T follicular helper cell (primary cell): ENCODE results near the gene PTPN13.

Experiments
- DNase-seq: peaks from one replicate; pipeline ENCODE4 v3.0.0-alpha.2; 2020; ENCODE audit warnings: low read depth

The PTPN13 gene

GRCh38 chr4:86592553-86593249 is 1.4 kb upstream of the PTPN13 start:
- no peak for DNase-seq

- no peak for DNase-seq
Observed at GRCh38 chr4:86594559-86595425, 677 bp downstream of the PTPN13 start.

- DNase-seq, result no peak
Observed at GRCh38 chr4:86595426-86595805, 1.3 kb downstream of the PTPN13 start.

GRCh38 chr4:86596807-86597206 is 2.7 kb downstream of the PTPN13 start:
- DNase-seq, result no peak

GRCh38 chr4:86600007-86600653 is 6.0 kb downstream of the PTPN13 start:
- DNase-seq, result no peak

- no peak for DNase-seq
Observed at GRCh38 chr4:86603311-86603885, 9.3 kb downstream of the PTPN13 start.

- no peak for DNase-seq
Observed at GRCh38 chr4:86606809-86607208, 12.7 kb downstream of the PTPN13 start.

GRCh38 chr4:86608757-86609375 is 14.8 kb downstream of the PTPN13 start:
- DNase-seq, result no peak

- DNase-seq, result no peak
Observed at GRCh38 chr4:86611757-86612156, 17.6 kb downstream of the PTPN13 start.

GRCh38 chr4:86613734-86614133 is 19.6 kb downstream of the PTPN13 start:
- DNase-seq, result no peak

- DNase-seq, result no peak
Observed at GRCh38 chr4:86614865-86615264, 20.8 kb downstream of the PTPN13 start.

- DNase-seq, result no peak
Observed at GRCh38 chr4:86615501-86615900, 21.4 kb downstream of the PTPN13 start.

- no peak for DNase-seq
Observed at GRCh38 chr4:86619656-86620055, 25.5 kb downstream of the PTPN13 start.

GRCh38 chr4:86621435-86621834 is 27.3 kb downstream of the PTPN13 start:
- no peak for DNase-seq

- no peak for DNase-seq
Observed at GRCh38 chr4:86626066-86626465, 32.0 kb downstream of the PTPN13 start.

GRCh38 chr4:86627462-86628135 is 33.5 kb downstream of the PTPN13 start:
- DNase-seq, result no peak

GRCh38 chr4:86630629-86631028 is 36.5 kb downstream of the PTPN13 start:
- DNase-seq, result no peak

- DNase-seq, result no peak
Observed at GRCh38 chr4:86631166-86631565, 37.1 kb downstream of the PTPN13 start.

GRCh38 chr4:86633854-86634253 is 39.7 kb downstream of the PTPN13 start:
- no peak for DNase-seq

GRCh38 chr4:86640469-86640868 is 46.4 kb downstream of the PTPN13 start:
- DNase-seq, result no peak

- DNase-seq, result no peak
Observed at GRCh38 chr4:86641516-86642090, 47.5 kb downstream of the PTPN13 start.
